NCI-H2081 (cell line): ENCODE results near the gene THPO.

Experiments used
- DNase-seq, 2 experiments: peaks; one replicate each; lab custom pipeline; 2025; lab: John Stamatoyannopoulos, UW

Gene THPO

GRCh38 chr3:184333700-184334099, 44.3 kb downstream of the THPO start:
- no peak for DNase-seq

GRCh38 chr3:184333190-184333589, 44.8 kb downstream of the THPO start:
- DNase-seq = no peak

- DNase-seq = no peak
Measured at GRCh38 chr3:184332370-184333090, 45.5 kb downstream of the THPO start.

- DNase-seq = no peak
Measured at GRCh38 chr3:184328516-184328915, 49.5 kb downstream of the THPO start.

GRCh38 chr3:184327171-184327570, 50.8 kb downstream of the THPO start:
- no peak for DNase-seq

GRCh38 chr3:184325715-184326369, 52.2 kb downstream of the THPO start:
- no peak for DNase-seq

- no peak for DNase-seq
Measured at GRCh38 chr3:184325269-184325668, 52.7 kb downstream of the THPO start.

- no peak for DNase-seq
Measured at GRCh38 chr3:184323696-184324095, 54.3 kb downstream of the THPO start.

- DNase-seq = no peak
Measured at GRCh38 chr3:184322731-184323487, 55.1 kb downstream of the THPO start.
